ENCODE measurements around the gene KRT76. TPM values are rescaled to one million over a fixed set of nuclear protein-coding genes. Genes with fewer than 3 reads are reported as not detected.

Gene KRT76
- total RNA-seq (2022; extraction: Qiagen RNA extraction) = not detected in 5 replicates

DNA sequence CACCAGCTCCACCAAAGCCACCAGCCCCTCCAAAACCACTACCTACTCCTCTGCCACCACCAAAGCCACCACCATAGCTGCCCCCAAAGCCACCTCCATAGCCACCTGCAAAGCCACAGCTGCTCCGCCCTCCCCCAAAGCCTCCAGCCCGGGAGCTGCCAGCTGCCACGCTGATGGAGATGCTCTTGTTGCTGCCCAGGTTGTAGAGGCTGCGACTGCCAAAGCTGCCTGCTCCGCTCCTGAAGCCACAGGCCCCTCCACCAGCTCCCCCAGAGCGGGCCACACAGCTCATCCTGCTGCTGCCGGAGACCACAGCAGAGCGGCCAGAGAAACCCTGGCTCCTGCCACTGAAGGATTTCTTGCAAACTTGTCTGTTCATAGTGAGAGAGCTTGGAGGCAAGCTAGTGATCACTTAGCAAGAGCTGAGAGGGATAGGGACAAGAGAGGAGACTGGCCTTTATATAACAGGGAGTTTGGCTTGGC is at the start of gene KRT76:
Gene KRT76, minus strand, starts transcription at position 433 of the 483 bp plus-strand sequence. Its CDS starts 54 bp downstream, at position 379.

DNA sequence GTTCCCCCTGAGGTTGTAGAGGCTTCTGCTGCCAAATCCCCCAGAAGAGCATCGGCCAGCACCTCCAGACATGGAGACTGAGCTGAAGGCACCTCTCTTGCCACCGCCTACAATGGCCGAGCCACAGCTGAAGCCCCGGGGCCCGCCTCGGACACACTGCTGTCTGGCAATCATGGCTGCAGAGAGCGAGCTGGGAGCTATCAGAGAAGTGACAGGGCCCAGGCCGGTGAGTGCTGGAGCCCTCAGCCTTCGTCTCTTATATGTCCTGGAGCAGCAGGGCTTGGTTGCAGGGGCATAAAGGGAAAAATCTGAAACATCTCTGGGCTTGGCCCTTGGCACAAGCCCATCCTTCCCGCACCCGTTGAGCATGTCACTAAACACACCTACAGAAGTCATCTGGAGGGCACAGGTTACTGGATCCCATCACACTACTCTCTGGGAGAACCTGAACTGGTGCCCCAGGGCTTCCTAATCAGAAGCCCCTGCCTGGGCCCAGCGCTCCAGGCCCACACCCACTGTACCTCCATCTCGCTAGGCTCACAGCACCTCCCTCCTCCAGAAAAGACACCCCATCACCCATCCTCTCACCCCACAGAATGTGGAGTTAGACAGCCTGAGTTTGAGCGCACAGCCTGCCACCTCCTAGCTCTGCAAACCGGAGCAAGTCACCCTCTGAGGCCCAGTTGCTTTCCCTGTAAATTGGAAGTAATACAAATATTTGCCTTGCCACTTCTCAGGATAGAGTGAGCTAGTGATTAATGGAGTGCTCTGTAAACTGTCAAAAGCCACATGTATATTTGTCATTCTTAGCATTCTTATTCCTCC is 37.0 kb upstream of the KRT76 start, which contains the start of gene KRT4:
Gene KRT4, minus strand, starts transcription at position 232 of the 825 bp plus-strand sequence. Its CDS starts 58 bp downstream, at position 174.

DNA sequence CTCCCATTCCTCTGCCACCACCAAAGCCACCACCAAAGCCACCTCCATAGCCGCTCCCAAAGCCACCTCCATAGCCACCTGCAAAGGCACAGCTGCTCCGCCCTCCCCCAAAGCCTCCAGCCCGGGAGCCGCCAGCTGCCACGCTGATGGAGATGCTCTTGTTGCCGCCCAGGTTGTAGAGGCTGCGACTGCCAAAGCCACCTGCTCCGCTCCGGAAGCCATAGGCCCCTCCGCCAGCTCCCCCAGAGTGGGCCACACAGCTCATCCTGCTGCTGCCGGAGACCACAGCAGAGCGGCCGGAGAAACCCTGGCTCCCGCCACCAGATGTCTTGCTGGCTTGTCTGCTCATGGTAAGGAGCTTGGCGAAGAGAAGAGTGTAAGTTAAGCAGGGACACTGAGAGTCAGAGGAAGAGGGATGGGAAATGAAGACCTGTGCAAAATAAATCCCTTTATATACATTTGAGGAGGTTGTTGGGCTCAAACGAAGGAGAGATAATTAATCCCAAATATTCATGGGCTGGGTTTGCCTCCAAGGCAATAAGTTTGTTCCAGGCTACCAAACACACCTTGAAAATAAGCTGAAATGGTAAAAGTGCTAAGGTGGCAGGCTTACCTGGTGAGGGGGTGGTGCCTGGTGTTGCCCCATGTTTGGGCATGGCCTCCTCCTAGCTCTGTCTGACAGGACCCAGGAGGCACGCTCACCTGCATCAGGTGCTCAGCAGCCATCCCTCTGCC is 18.7 kb upstream of the KRT76 start, which contains the start of gene KRT3:
Gene KRT3, minus strand, starts transcription at position 424 of the 735 bp plus-strand sequence. Its CDS starts 75 bp downstream, at position 349.

Other genes with a start within 250 kb of the KRT76 start
- 0.02 to 0.09 TPM (median 0.05 TPM) in 3 of 5 replicates, not detected in the others for gene KRT71, start 224.2 kb downstream of the KRT76 start, total RNA-seq (2022; extraction: Qiagen RNA extraction)
- 0.02 to 0.03 TPM in 2 of 5 replicates, not detected in the others for gene KRT74, start 203.5 kb downstream of the KRT76 start, total RNA-seq (2022; extraction: Qiagen RNA extraction)
- 0.05 TPM in 1 of 5 replicates, not detected in the others for gene KRT72, start 175.9 kb downstream of the KRT76 start, total RNA-seq (2022; extraction: Qiagen RNA extraction)
- not detected in 5 replicates for gene KRT73, start 158.8 kb downstream of the KRT76 start, total RNA-seq (2022; extraction: Qiagen RNA extraction)
- gene KRT2, start 125.1 kb downstream of the KRT76 start, total RNA-seq (2022; extraction: Qiagen RNA extraction) = 0.03 TPM in 1 of 5 replicates, not detected in the others
- gene KRT1, start 96.9 kb downstream of the KRT76 start, total RNA-seq (2022; extraction: Qiagen RNA extraction) = not detected in 5 replicates
- gene KRT77, start 73.8 kb downstream of the KRT76 start, total RNA-seq (2022; extraction: Qiagen RNA extraction) = not detected in 5 replicates
- gene KRT3, start 18.8 kb upstream of the KRT76 start, total RNA-seq (2022; extraction: Qiagen RNA extraction) = 0.03 to 0.06 TPM in 2 of 5 replicates, not detected in the others
- gene KRT4, start 36.8 kb upstream of the KRT76 start, total RNA-seq (2022; extraction: Qiagen RNA extraction) = 2.1 to 3.6 TPM (median 2.7 TPM) in 5 replicates
- gene KRT79, start 57.0 kb upstream of the KRT76 start, total RNA-seq (2022; extraction: Qiagen RNA extraction) = 0.05 to 0.10 TPM (median 0.07 TPM) in 4 of 5 replicates, not detected in the other
- 0.04 to 0.13 TPM (median 0.07 TPM) in 5 replicates for gene KRT78, start 71.6 kb upstream of the KRT76 start, total RNA-seq (2022; extraction: Qiagen RNA extraction)
- 4,552 to 5,559 TPM (median 5,427 TPM) in 5 replicates for gene KRT8, start 127.7 kb upstream of the KRT76 start, total RNA-seq (2022; extraction: Qiagen RNA extraction)
- 3,062 to 3,782 TPM (median 3,614 TPM) in 5 replicates for gene KRT18, start 171.8 kb upstream of the KRT76 start, total RNA-seq (2022; extraction: Qiagen RNA extraction)
- gene EIF4B, start 229.1 kb upstream of the KRT76 start, total RNA-seq (2022; extraction: Qiagen RNA extraction) = 230 to 453 TPM (median 274 TPM) in 5 replicates

All from A549 treated with AZD2906 at 1 μM for 4 hours (cell line).